WI38 (cell line): ENCODE data around the gene BLTP2.

ENCODE experiments used
- H3K4me3 ChIP-seq: 2 replicates; pipeline ENCODE4 v1.5.1; 2011; ENCODE audit warnings: low read depth, mild to moderate bottlenecking, control low read depth, low read length
- CTCF ChIP-seq: IDR thresholded peaks from 2 replicates; pipeline ENCODE4 v1.5.1; 2012; ENCODE audit warnings: low read depth, mild to moderate bottlenecking, control low read depth, low read length

Gene BLTP2

GRCh38 chr17:28624148-28624547 is 20.8 kb downstream of the BLTP2 start:
- TF ChIP-seq CTCF = no peak

GRCh38 chr17:28623696-28624095 is 21.3 kb downstream of the BLTP2 start:
- TF ChIP-seq CTCF = no peak
- H3K4me3 ChIP-seq = no peak overlapping the region

More at GRCh38 chr17:28624148-28624547, 20.8 kb downstream of the BLTP2 start:
- no peak overlapping the region for H3K4me3 ChIP-seq

- H3K4me3 ChIP-seq = no peak overlapping the region
- no peak for TF ChIP-seq CTCF
These were observed 22.8 kb downstream of the BLTP2 start for GRCh38 chr17:28622186-28622585.

- no peak for TF ChIP-seq CTCF
- no peak overlapping the region for H3K4me3 ChIP-seq
These were observed 24.9 kb downstream of the BLTP2 start for GRCh38 chr17:28620010-28620409.

- no peak for TF ChIP-seq CTCF
- no peak overlapping the region for H3K4me3 ChIP-seq
These were observed 26.5 kb downstream of the BLTP2 start for GRCh38 chr17:28618464-28618863.

- no peak overlapping the region for H3K4me3 ChIP-seq
- TF ChIP-seq CTCF = no peak
These were observed 28.7 kb downstream of the BLTP2 start for GRCh38 chr17:28616281-28616680.

- TF ChIP-seq CTCF = no peak
- H3K4me3 ChIP-seq = no peak overlapping the region
These were observed 29.6 kb downstream of the BLTP2 start for GRCh38 chr17:28615260-28615940.
